ENCODE measurements around the gene GP1BB. TPM values are rescaled to one million over a fixed set of nuclear protein-coding genes. Genes with fewer than 3 reads are reported as not detected.

GP1BB gene
- polyA plus RNA-seq, 1 donor from 2014 or later: 42.0 TPM

DNA sequence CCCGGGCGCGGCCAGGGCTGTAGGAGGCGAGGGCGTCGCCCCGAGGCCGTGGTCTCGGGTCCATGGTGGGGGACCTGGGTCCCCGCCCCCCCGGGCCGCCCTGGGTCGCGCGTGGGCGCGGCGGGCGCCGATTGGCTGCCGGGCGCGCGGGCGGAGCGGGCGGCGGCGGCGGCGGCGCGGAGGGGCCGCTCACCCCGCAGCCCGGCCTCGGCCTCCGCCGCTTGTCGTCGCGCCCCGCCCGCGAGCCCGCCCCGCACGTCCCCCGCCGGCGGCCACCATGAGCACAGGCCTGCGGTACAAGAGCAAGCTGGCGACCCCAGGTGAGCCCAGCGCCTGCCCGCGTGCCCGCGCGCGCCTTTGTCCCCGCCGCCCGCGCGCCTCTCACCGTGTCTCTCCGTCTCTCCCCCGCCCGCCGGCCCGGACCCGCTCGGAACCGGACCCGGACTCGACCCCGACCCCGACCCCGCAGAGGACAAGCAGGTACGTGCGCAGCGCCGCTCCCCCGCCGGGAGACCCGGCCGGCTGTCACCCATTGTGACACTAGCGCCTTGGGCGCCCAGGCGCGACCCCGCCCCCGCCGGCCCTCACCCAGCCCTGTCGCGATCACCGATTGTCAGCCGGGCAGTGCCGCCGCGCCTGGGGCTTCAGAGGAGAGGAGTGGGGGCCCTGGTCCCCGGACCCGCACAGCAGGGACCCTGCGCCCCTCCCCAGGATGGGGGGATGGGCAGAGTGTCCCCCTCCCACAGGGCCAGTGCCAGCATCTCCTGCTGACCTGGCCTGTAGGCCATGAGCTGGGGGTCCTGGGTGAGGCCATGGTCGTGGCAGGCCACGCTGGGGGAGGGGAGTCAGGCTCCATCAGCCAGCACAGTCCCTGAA is 8.8 kb upstream of the GP1BB start, which contains the start of gene SEPTIN5:
TSS of gene SEPTIN5 (plus strand) at position 192 of the 876 bp plus-strand sequence. CDS start at position 278, 86 bp downstream.
- H3K27me3 ChIP-seq (ENCODE audit: insufficient read depth, low read depth, low read length): peaks cover 19% of the 10 kb centered on the region
- peaks cover 3% of the 10 kb centered on the region for H3K36me3 ChIP-seq (ENCODE audit: insufficient read depth, low read length)
- TF ChIP-seq POLR2AphosphoS5 (IDR thresholded peaks at IDR 0.05): peak; percentile 45
- TF ChIP-seq SMC3 (conservative IDR thresholded peaks at IDR 0.05; ENCODE audit: poor library complexity): peak; percentile 24
- TF ChIP-seq, protein P1, sequence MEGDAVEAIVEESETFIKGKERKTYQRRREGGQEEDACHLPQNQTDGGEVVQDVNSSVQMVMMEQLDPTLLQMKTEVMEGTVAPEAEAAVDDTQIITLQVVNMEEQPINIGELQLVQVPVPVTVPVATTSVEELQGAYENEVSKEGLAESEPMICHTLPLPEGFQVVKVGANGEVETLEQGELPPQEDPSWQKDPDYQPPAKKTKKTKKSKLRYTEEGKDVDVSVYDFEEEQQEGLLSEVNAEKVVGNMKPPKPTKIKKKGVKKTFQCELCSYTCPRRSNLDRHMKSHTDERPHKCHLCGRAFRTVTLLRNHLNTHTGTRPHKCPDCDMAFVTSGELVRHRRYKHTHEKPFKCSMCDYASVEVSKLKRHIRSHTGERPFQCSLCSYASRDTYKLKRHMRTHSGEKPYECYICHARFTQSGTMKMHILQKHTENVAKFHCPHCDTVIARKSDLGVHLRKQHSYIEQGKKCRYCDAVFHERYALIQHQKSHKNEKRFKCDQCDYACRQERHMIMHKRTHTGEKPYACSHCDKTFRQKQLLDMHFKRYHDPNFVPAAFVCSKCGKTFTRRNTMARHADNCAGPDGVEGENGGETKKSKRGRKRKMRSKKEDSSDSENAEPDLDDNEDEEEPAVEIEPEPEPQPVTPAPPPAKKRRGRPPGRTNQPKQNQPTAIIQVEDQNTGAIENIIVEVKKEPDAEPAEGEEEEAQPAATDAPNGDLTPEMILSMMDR (IDR thresholded peaks at IDR 0.05; ENCODE audit: poor library complexity, severe bottlenecking): no peak
- TF ChIP-seq, protein P2, sequence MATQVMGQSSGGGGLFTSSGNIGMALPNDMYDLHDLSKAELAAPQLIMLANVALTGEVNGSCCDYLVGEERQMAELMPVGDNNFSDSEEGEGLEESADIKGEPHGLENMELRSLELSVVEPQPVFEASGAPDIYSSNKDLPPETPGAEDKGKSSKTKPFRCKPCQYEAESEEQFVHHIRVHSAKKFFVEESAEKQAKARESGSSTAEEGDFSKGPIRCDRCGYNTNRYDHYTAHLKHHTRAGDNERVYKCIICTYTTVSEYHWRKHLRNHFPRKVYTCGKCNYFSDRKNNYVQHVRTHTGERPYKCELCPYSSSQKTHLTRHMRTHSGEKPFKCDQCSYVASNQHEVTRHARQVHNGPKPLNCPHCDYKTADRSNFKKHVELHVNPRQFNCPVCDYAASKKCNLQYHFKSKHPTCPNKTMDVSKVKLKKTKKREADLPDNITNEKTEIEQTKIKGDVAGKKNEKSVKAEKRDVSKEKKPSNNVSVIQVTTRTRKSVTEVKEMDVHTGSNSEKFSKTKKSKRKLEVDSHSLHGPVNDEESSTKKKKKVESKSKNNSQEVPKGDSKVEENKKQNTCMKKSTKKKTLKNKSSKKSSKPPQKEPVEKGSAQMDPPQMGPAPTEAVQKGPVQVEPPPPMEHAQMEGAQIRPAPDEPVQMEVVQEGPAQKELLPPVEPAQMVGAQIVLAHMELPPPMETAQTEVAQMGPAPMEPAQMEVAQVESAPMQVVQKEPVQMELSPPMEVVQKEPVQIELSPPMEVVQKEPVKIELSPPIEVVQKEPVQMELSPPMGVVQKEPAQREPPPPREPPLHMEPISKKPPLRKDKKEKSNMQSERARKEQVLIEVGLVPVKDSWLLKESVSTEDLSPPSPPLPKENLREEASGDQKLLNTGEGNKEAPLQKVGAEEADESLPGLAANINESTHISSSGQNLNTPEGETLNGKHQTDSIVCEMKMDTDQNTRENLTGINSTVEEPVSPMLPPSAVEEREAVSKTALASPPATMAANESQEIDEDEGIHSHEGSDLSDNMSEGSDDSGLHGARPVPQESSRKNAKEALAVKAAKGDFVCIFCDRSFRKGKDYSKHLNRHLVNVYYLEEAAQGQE (IDR thresholded peaks at IDR 0.05; ENCODE audit: borderline replicate concordance): no peak
- no peak for TF ChIP-seq EP300 (conservative IDR thresholded peaks at IDR 0.05; ENCODE audit: poor library complexity, severe bottlenecking)
- no peak for TF ChIP-seq RAD21 (conservative IDR thresholded peaks at IDR 0.05)
- no peak for TF ChIP-seq TAF1 (IDR thresholded peaks at IDR 0.05; ENCODE audit: low read depth)
- TF ChIP-seq MXI1 (conservative IDR thresholded peaks at IDR 0.05; ENCODE audit: poor library complexity, severe bottlenecking): peak; percentile 38
- TF ChIP-seq EZH2 (IDR thresholded peaks at IDR 0.05; ENCODE audit: borderline replicate concordance, insufficient read depth, low read length, poor library complexity, severe bottlenecking): no peak
- H3K79me2 ChIP-seq (replicated peaks; ENCODE audit: insufficient read depth, low read length): peaks cover 8% of the 10 kb centered on the region
- peak within 1 kb of the TSS; percentile 94 for H3K9ac ChIP-seq (ENCODE audit: low read length)
- H4K20me1 ChIP-seq (ENCODE audit: insufficient read depth): peaks cover 16% of the 10 kb centered on the region
- H3K27ac ChIP-seq (ENCODE audit: low read length): peak within 1 kb of the TSS; percentile 23
- H3F3A ChIP-seq (ENCODE audit: insufficient read depth, low read length, poor library complexity, severe bottlenecking): no peaks in the 10 kb centered on the region
- peak within 1 kb of the TSS; percentile 76 for H2AFZ ChIP-seq (ENCODE audit: low read depth, low read length)
- H3K9me2 ChIP-seq (ENCODE audit: insufficient read depth, low read length): no peaks in the 10 kb centered on the region
- H3K4me2 ChIP-seq (ENCODE audit: low read length): peak within 1 kb of the TSS; percentile 99
- H3K9me3 ChIP-seq (ENCODE audit: low read length): no peaks in the 10 kb centered on the region
- H3K4me3 ChIP-seq (ENCODE audit: low read length): peak within 1 kb of the TSS; percentile 99

DNA sequence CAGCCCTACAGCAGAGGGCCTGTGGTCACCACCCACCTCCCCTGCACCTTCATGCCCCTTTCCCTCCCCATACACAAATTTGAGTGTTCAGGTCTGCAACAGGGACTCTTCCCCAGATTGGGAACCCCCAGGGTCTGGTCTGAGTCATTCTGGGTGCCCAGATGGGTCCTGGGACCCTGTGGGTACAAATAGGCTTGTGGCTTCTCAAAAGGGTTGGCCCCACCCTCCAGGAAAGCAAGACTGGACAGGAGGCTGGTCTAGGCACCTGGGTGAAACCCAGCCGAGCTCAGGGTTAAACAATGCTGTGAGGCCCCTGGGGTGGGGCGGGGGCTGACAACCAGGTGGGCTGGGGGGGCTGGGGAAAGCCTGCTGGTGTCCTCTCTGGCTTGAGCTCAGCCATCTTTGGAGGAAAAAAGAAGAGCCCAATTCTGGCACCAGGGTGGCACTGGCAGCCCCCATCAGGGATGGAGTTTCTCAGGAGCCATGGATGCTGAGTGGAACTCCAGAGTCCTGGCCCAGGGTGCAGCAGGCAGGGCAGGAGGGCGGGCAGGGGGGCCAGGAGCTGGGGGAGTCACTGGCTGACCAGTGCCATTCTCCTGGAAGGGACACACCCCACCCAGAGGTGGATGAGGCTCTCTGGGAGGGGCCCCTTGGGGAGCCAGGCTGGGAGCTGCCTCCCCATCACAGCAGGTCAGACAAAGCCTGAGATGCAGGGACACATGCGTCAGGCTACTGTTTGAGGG is 8.0 kb upstream of the GP1BB start:
- H3K36me3 ChIP-seq (ENCODE audit: insufficient read depth, low read length): peaks cover 11% of the 10 kb centered on the region
- peak overlapping the region; percentile 99 for H3K4me3 ChIP-seq (ENCODE audit: low read length)
- H4K20me1 ChIP-seq (ENCODE audit: insufficient read depth): peaks cover 24% of the 10 kb centered on the region
- no peaks in the 10 kb centered on the region for H3K9me2 ChIP-seq (ENCODE audit: insufficient read depth, low read length)
- peak overlapping the region; percentile 94 for H3K9ac ChIP-seq (ENCODE audit: low read length)
- no peaks in the 10 kb centered on the region for H3F3A ChIP-seq (ENCODE audit: insufficient read depth, low read length, poor library complexity, severe bottlenecking)
- H2AFZ ChIP-seq (ENCODE audit: low read depth, low read length): peak overlapping the region; percentile 51
- TF ChIP-seq TAF1 (IDR thresholded peaks at IDR 0.05; ENCODE audit: low read depth) (no peak), EP300 (conservative IDR thresholded peaks at IDR 0.05; ENCODE audit: poor library complexity, severe bottlenecking) (no peak), EZH2 (IDR thresholded peaks at IDR 0.05; ENCODE audit: borderline replicate concordance, insufficient read depth, low read length, poor library complexity, severe bottlenecking) (no peak), SMC3 (conservative IDR thresholded peaks at IDR 0.05; ENCODE audit: poor library complexity) (no peak), RAD21 (conservative IDR thresholded peaks at IDR 0.05) (no peak), POLR2AphosphoS5 (IDR thresholded peaks at IDR 0.05) (no peak)
- TF ChIP-seq, protein P1 (IDR thresholded peaks at IDR 0.05; ENCODE audit: poor library complexity, severe bottlenecking): no peak
- TF ChIP-seq, protein P2 (IDR thresholded peaks at IDR 0.05; ENCODE audit: borderline replicate concordance): no peak
- H3K4me2 ChIP-seq (ENCODE audit: low read length): peak overlapping the region; percentile 99
- H3K27me3 ChIP-seq (ENCODE audit: insufficient read depth, low read depth, low read length): peaks cover 27% of the 10 kb centered on the region
- H3K79me2 ChIP-seq (replicated peaks; ENCODE audit: insufficient read depth, low read length): peaks cover 8% of the 10 kb centered on the region
- H3K9me3 ChIP-seq (ENCODE audit: low read length): no peaks in the 10 kb centered on the region
- H3K27ac ChIP-seq (ENCODE audit: low read length): peak overlapping the region; percentile 23
